ENCODE results near the gene CERS1.

CERS1 gene, protein sequence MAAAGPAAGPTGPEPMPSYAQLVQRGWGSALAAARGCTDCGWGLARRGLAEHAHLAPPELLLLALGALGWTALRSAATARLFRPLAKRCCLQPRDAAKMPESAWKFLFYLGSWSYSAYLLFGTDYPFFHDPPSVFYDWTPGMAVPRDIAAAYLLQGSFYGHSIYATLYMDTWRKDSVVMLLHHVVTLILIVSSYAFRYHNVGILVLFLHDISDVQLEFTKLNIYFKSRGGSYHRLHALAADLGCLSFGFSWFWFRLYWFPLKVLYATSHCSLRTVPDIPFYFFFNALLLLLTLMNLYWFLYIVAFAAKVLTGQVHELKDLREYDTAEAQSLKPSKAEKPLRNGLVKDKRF

GRCh38 chr19:18895824-18896341 is at the start of gene CERS1:
Gene CERS1, minus strand, starts transcription at chr19:18896158. Its CDS starts 86 bp downstream, at chr19:18896072.
- no peak for DNase-seq

DNA sequence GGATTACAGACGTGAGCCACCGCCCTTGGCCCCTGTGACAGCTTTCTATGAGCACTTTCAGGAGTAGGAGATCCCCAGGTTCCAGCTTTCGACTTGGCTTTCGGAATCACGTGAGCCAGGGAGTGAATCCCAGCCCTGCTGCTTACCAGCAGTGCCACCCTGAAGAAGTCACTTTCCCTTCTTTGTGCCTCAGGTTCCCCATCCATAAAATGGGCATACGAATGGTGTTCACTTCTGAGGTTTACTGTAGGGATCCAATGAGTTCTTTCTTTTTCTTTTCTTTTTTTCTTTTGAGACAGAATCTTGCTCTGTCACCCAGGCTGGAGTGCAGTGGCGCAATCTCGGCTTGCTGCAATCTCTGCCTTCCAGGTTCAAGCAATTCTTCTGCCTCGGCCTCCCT is 49.3 kb upstream of the CERS1 start:
- no peak for DNase-seq

GRCh38 chr19:18943465-18943864 is 47.5 kb upstream of the CERS1 start:
- DNase-seq: no peak

- DNase-seq: no peak
Measured at GRCh38 chr19:18942692-18943091, 46.7 kb upstream of the CERS1 start.

DNA sequence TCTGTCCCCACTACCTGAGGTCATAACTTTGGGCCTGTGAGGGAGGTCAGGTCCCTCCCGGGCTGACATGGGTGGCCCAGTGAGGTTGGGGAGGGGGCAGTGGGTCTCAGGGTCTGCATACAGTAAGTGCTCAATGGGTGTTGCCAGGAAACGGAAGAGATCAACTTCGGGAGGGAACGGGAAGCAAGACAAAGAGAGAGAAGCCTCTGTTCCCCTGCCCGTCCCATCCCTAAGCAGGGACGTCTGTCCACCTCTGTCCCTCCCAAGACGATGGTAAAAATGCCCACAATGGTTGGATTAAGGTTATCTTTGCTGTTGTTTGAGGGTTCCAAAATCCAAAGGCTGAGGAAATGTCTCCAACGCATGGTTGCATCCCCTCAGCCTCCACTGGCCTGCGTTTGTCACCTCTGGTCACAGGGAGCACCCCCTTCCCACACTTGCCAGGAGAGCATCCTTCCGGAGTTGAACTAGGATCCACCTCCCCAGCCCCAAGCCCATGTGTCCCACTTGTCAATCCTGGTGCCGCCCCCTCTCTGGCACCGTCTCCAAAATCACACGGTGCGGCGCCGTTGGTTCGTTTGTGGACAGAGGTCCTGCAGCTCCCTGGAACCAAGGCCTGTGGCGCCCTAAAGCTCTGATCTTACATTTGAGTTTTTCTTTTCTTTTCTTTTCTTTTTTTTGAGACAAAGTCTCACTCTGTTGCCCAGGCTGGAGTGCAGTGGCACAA is 45.8 kb upstream of the CERS1 start:
- no peak for DNase-seq

DNA sequence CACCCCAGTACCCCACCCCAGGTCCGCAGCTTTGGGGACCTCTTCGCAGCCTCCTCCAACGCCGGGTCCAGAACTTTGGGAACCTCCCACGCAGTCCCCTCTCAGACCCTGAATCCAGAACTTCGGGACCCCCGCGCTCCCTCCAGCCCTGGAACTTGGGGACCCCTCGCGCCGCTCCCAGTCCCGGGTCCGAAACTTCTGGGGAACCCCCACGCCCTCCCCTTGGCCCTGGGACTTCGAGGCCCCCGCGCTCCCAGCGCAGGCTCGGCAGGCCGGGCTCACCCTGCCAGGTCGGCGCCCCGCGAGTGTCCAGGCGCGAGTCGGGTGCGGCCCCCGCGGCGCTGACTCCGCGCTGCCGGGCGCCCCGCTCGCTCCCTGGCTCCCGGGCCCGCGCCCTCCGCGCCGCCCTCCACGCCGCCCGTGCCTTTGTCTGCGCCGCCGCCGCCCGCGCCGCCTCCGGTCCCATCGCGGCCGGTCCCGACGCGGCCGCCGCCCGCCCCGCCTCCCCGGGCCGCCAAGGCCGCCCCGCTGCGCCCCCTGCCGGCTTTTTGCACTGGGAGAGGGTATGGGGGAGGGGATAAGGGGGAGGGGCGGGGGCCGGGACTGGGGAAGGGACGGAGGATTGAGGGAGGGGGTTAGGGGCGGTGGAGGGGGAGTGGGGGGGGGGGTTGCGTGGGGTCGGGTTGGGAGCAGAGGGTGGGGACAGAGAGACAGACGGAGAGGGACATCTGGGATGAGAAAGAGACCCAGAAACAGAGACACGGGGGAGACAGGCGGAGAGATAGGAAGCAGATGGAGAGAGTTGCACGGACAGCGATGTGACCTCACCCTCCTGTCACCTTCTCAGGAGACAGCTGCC is 45.0 kb upstream of the CERS1 start, which contains the start of gene HOMER3:
Gene HOMER3, minus strand, starts transcription at position 449 of the 859 bp plus-strand sequence. CDS start 2,235 bp downstream, outside the sequence.
- DNase-seq: peak; percentile 80

DNA sequence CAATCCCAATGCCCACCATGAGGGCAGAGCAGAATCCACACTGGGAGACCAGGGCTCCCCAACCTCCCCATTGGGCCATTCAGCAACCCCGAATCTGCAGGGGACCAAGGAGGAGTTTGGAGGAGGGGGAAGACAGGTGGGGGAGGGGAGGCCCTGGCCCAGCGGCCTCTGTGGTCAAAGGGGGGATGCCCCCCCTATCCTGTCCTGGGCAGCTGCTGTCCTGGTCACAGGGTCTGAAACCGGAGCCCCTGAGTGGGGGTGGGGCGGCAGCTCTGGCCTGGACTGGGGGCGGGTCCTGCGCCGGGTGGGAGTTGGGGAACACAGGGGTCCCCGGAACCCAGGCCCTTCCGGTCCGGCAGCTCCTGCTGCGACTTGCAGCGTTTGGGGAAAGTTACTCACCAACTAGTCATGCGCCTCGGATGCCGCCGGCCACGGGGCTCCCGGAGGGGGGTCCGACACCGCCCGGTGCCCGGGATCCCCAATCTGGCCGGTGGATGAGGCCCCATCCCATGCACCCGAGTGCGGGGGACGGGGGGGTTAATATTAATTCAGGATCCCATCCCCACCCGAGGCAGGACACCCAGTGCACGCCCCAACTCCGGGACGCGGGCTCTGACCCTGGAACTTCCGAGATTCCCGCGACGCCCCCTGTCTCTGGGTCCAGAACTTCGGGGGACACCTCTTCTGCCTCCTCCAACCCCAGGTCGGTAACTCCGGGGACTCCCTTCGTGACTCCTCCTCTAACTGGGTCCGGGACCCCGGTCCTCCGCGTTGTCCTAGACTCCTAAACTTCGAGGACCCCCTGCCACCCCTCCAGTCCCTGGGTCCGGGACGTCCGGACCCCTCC is 44.2 kb upstream of the CERS1 start:
- DNase-seq: no peak

DNA sequence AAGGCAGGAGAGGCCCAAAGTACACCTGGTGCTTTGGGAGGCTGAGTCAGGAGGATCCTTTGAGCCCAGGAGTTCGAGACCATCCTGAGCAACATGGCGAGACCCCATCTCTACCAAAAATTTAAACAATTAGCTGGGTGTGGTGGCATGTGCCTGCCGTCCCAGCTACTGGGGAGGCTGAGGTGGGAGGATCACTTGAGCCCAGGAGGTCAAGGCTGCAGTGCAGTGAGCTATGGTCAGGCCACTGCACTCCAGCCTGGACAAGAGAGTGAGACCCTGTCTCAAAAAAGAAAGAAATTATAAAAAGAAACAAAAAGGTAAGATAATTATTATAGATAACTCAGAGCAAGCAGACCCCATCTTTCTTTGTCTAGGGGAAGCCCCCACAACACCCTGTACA is 43.2 kb upstream of the CERS1 start:
- no peak for DNase-seq

DNA sequence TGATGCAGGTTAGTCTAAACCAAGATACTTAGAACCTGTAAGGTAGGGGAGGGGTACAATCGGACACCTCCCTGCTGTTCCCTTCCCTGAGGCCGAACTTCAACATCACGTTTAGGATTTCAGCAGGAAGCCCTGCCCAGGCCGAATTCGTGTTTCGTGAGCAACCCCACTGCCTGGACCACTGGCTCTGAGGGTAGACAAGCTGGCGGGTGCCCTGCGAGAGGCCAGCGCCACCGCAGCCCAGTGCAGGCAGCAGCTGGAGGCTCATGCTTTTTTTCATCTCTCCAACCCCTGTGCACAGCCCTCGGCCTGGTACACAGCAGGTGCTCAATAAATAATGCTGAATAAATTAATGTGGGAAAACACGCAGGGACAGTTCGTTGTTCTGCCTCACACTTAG is 37.3 kb upstream of the CERS1 start:
- no peak for DNase-seq

DNA sequence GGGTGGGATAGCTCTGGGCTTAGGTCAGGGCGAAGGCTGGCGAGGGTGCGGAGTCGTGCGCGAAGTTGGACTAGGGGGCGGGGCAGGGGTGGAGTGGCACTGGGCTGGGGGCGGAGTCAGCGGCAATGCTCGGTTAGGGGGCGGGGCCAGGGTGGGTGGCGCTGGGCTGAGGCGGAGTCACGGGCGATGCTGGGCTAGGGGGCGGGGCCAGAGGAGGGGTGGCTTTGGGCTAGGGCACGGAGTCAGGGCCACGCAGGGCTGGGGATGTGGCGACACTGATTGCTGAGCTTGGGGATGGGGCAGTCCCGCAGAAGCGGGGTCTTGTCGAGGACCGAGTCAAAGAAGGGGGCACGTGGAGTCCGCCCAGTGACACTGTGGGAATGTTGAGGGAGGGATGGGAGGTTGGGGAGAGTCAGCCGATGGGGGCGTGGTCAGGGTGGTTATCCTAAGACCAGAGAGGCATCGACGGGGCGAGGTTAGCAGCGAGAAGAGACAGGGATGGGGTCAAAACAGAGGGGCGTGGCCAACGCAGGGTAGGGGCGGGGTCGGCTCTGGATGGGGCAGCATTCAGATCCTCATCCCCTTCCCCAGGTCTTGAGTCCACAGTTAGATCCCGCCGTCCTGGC is 36.4 kb upstream of the CERS1 start:
- peak; percentile 94 for DNase-seq

- DNase-seq: no peak
Measured at GRCh38 chr19:18931316-18932162, 35.6 kb upstream of the CERS1 start.

GRCh38 chr19:18929311-18929710 is 33.4 kb upstream of the CERS1 start:
- no peak for DNase-seq

GRCh38 chr19:18928018-18928805 is 32.3 kb upstream of the CERS1 start:
- DNase-seq: no peak

DNA sequence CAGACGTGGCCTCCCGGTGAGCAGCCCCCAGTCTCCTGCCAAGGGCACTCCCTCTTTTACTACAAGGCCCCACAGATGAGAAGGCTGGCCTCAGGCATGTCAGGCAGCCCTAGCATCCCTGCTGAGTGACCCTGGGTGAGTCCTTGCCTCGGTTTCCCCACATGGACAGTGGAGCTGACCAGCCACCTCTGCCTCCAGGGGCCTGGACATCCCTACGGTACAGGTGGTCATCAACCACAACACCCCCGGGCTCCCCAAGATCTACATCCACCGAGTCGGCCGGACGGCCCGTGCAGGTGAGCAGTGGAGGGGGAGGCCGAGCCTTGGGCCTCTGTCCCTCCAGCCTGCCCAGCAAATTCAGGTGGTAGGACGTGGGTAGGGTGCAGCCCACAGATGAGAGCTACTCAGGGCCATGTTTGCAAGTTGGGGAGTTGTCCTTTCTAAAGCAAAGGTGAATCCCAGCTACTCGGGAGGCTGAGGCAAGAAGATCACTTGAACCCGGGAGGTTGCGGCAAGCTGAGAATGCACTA is 28.8 kb upstream of the CERS1 start:
- no peak for DNase-seq

- no peak for DNase-seq
Measured at GRCh38 chr19:18922228-18922985, 26.4 kb upstream of the CERS1 start.

GRCh38 chr19:18921593-18921992 is 25.6 kb upstream of the CERS1 start:
- no peak for DNase-seq

DNA sequence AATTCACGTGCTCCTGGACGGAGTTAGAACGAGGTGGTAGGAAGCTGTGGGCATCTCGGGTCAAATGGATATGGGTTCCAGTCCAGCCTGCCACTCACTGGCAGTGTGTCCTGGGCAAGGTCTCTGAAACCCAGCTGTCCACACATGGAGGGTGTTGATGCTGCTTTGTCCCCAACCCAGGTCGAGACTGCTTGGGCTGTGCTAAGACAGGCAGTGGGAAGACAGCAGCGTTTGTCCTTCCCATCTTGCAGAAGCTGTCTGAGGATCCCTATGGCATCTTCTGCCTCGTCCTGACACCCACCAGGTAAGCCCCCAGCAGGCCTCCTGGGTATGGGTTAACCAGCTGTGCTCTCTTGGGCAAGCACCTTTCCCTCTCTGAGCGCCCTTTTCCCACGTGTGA is 24.4 kb upstream of the CERS1 start:
- DNase-seq: no peak

DNA sequence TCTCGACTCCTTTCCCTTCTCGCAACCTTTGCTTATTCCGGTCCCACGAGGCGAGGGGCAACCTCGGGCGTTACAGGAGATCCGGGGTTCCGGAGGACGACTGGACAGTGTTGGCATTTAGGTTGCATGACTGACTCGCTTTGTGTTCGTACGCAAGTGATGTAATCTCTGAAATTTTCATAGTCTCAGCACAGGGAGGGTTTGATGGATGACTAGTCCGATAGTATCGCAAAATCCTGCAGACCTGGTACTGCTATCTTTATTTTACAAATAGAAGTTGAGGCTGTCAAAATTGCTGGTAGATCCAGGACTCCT is 23.9 kb upstream of the CERS1 start:
- DNase-seq: no peak
